ENCODE results near the gene KCNK10.

DNA sequence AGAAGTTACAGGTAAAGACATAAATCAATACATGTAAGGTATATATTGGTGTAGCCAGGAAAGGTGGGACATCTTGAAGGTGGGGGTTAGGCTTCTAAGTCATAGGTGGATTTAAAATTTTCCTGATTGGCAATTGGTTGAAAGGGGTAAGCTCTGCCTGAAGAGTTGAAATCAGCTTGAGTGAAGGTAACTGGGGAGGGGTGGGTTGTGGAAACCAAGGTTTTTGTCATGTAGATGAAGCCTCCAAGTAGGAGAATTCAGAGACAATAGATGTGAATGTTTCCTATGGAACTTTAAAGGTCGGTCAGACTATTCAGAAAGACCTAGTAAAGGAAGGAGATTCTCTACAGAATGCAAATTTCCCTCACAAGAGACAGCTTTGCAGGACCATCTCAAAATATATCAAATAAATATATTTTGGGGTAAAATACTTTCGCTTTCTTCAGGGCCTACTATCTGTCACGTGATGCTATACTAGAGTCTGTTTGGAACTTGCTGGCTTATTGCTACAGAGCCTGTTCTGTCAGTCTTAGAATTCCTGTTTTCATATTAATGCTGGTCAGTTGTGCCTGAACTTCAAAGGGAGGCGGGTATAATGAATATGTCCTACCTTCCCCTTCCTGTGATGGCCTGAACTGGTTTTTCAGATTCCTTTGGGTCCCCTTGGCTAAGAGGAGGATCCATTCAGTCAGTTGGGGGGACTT, 41.8 kb upstream of the KCNK10 start:
- TF ChIP-seq, protein P1, sequence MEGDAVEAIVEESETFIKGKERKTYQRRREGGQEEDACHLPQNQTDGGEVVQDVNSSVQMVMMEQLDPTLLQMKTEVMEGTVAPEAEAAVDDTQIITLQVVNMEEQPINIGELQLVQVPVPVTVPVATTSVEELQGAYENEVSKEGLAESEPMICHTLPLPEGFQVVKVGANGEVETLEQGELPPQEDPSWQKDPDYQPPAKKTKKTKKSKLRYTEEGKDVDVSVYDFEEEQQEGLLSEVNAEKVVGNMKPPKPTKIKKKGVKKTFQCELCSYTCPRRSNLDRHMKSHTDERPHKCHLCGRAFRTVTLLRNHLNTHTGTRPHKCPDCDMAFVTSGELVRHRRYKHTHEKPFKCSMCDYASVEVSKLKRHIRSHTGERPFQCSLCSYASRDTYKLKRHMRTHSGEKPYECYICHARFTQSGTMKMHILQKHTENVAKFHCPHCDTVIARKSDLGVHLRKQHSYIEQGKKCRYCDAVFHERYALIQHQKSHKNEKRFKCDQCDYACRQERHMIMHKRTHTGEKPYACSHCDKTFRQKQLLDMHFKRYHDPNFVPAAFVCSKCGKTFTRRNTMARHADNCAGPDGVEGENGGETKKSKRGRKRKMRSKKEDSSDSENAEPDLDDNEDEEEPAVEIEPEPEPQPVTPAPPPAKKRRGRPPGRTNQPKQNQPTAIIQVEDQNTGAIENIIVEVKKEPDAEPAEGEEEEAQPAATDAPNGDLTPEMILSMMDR (conservative IDR thresholded peaks at IDR 0.05; ENCODE audit: low read depth, low read length) = no peak
- TF ChIP-seq EZH2 (IDR thresholded peaks at IDR 0.05; ENCODE audit: borderline replicate concordance, low read depth, low read length, poor library complexity, severe bottlenecking) = no peak
